Measurements from ENCODE around the gene PRR7.
A peak's percentile ranks its signal among the peaks of the same experiment; 100 is the strongest.

Gene PRR7

GRCh38 chr5:177452688-177453638 lies 6.3 kb downstream of the PRR7 start:
- Histone ChIP-seq H3K36me3 (replicated peaks) (peaks cover 11% of the 10 kb centered on the region), H3K27me3 (replicated peaks) (no peaks in the 10 kb centered on the region), H3K27ac (no peak overlapping the region), H3K4me3 (ENCODE audit: low read depth, low read length) (no peak overlapping the region)
- in situ Hi-C loops (cut with HindIII; ENCODE audit: low pct_ligation_motif_present, low sequenced_read_pairs), result no loop called here
- DNase-seq, result no peak
- no peak for TF ChIP-seq CTCF (IDR thresholded peaks at IDR 0.05; ENCODE audit: low read depth, low read length, missing control alignments)

- no peak for TF ChIP-seq CTCF (IDR thresholded peaks at IDR 0.05; ENCODE audit: low read depth, low read length, missing control alignments)
- Histone ChIP-seq H3K27ac (no peak overlapping the region), H3K4me3 (ENCODE audit: low read depth, low read length) (peak overlapping the region; percentile 31), H3K27me3 (replicated peaks) (no peaks in the 10 kb centered on the region), H3K36me3 (replicated peaks) (peaks cover 20% of the 10 kb centered on the region)
- in situ Hi-C loops (cut with HindIII; ENCODE audit: low pct_ligation_motif_present, low sequenced_read_pairs), result no loop called here
- DNase-seq, result no peak
Observed at GRCh38 chr5:177453852-177454396, 7.3 kb downstream of the PRR7 start.

- peak; percentile 85 for DNase-seq
- Histone ChIP-seq H3K36me3 (replicated peaks) (peaks cover 26% of the 10 kb centered on the region), H3K27ac (peak overlapping the region; percentile 71), H3K27me3 (replicated peaks) (no peaks in the 10 kb centered on the region), H3K4me3 (ENCODE audit: low read depth, low read length) (peak overlapping the region; percentile 43)
- in situ Hi-C loops (cut with HindIII; ENCODE audit: low pct_ligation_motif_present, low sequenced_read_pairs), result no loop called here
- peak; percentile 65 for TF ChIP-seq CTCF (IDR thresholded peaks at IDR 0.05; ENCODE audit: low read depth, low read length, missing control alignments)
Observed at GRCh38 chr5:177454397-177455035, 7.9 kb downstream of the PRR7 start.

GRCh38 chr5:177455036-177455660 lies 8.5 kb downstream of the PRR7 start:
- TF ChIP-seq CTCF (IDR thresholded peaks at IDR 0.05; ENCODE audit: low read depth, low read length, missing control alignments), result peak; percentile 66
- peaks cover 31% of the 10 kb centered on the region for H3K36me3 ChIP-seq (replicated peaks)
- H3K4me3 ChIP-seq (ENCODE audit: low read depth, low read length), result peak overlapping the region; percentile 43
- peak overlapping the region; percentile 71 for H3K27ac ChIP-seq
- in situ Hi-C loops (cut with HindIII; ENCODE audit: low pct_ligation_motif_present, low sequenced_read_pairs), result no loop called here
- peak; percentile 42 for DNase-seq
- H3K27me3 ChIP-seq (replicated peaks), result no peaks in the 10 kb centered on the region

- Histone ChIP-seq H3K27ac (peak overlapping the region; percentile 71), H3K27me3 (replicated peaks) (no peaks in the 10 kb centered on the region), H3K4me3 (ENCODE audit: low read depth, low read length) (peak overlapping the region; percentile 43), H3K36me3 (replicated peaks) (peaks cover 37% of the 10 kb centered on the region)
- TF ChIP-seq CTCF (IDR thresholded peaks at IDR 0.05; ENCODE audit: low read depth, low read length, missing control alignments), result peak; percentile 96
- in situ Hi-C loops (cut with HindIII; ENCODE audit: low pct_ligation_motif_present, low sequenced_read_pairs), result no loop called here
- peak; percentile 81 for DNase-seq
Observed at GRCh38 chr5:177455661-177456590, 9.3 kb downstream of the PRR7 start.

All from brain microvascular endothelial cell (primary cell).